ENCODE data around the gene VAMP3. TPM values are rescaled to one million over a fixed set of nuclear protein-coding genes. Genes with fewer than 3 reads are reported as not detected.
"Not testable (repeated sequence)": the region's sequence is repeated elsewhere in the genome, so short reads cannot be mapped to it uniquely, and the experiment has no call there.

The VAMP3 gene
- total RNA-seq, 1 donor from 2014 or later: 75.1 TPM

GRCh38 chr1:7768583-7768982 lies 2.5 kb upstream of the VAMP3 start:
- no peak for DNase-seq

GRCh38 chr1:7769673-7770412 lies 1.3 kb upstream of the VAMP3 start:
- no peak for DNase-seq

- no peak for DNase-seq
These were observed 463 bp upstream of the VAMP3 start for GRCh38 chr1:7770669-7770996.

GRCh38 chr1:7771823-7772299 lies 765 bp downstream of the VAMP3 start:
- DNase-seq: no peak

GRCh38 chr1:7777591-7777990 lies 6.5 kb downstream of the VAMP3 start:
- DNase-seq: no peak

GRCh38 chr1:7778133-7778628 lies 7.1 kb downstream of the VAMP3 start:
- no peak for DNase-seq

GRCh38 chr1:7780976-7781375 lies 9.9 kb downstream of the VAMP3 start:
- DNase-seq: no peak

- no peak for DNase-seq
These were observed 10.4 kb downstream of the VAMP3 start for GRCh38 chr1:7781501-7781900.

- no peak for DNase-seq
These were observed 10.9 kb downstream of the VAMP3 start for GRCh38 chr1:7781923-7782495.

- peak; percentile 50 for DNase-seq
These were observed 12.1 kb downstream of the VAMP3 start for GRCh38 chr1:7783178-7783711.

GRCh38 chr1:7783826-7784491 lies 12.9 kb downstream of the VAMP3 start, which contains the start of gene PER3:
Gene PER3, plus strand, starts transcription at chr1:7784291. Its CDS starts 587 bp downstream, at chr1:7784878.
- DNase-seq: peak; percentile 97

- peak; percentile 27 for DNase-seq
These were observed 13.5 kb downstream of the VAMP3 start for GRCh38 chr1:7784492-7785071.

GRCh38 chr1:7785108-7785507 lies 14.0 kb downstream of the VAMP3 start:
- no peak for DNase-seq

- DNase-seq: no peak
These were observed 15.7 kb downstream of the VAMP3 start for GRCh38 chr1:7786795-7787194.

GRCh38 chr1:7789828-7790227 lies 18.7 kb downstream of the VAMP3 start:
- no peak for DNase-seq

- not testable (repeated sequence) for DNase-seq
These were observed 19.9 kb downstream of the VAMP3 start for GRCh38 chr1:7791027-7791426.

- no peak for DNase-seq
These were observed 24.3 kb downstream of the VAMP3 start for GRCh38 chr1:7795406-7795805.

- no peak for DNase-seq
These were observed 34.4 kb downstream of the VAMP3 start for GRCh38 chr1:7805460-7805859.

GRCh38 chr1:7808253-7808844 lies 37.3 kb downstream of the VAMP3 start:
- peak; percentile 22 for DNase-seq

- no peak for DNase-seq
These were observed 38.6 kb downstream of the VAMP3 start for GRCh38 chr1:7809742-7810141.

- DNase-seq: no peak
These were observed 39.3 kb downstream of the VAMP3 start for GRCh38 chr1:7810395-7810794.

GRCh38 chr1:7811476-7811875 lies 40.4 kb downstream of the VAMP3 start:
- no peak for DNase-seq
